Pulmonary artery endothelial cell (primary cell): Measurements from ENCODE around the gene CLDN10. TPM values are rescaled to one million over a fixed set of nuclear protein-coding genes. Genes with fewer than 3 reads are reported as not detected.

Source experiments
- DNase-seq: peaks from one replicate; pipeline ENCODE4 v3.0.0-alpha.2; 2011; ENCODE audit warnings: low read depth, low spot score
- total RNA-seq: library from RNA; depleted of rRNA; stranded (reverse); fragments of >200 nt; gene quantifications from 2 replicates; pipeline ENCODE4 v1.2.3, GENCODE V29; 2014

The CLDN10 gene
- total RNA-seq, 1 donor from 2014 or later = 0.40 TPM

DNA sequence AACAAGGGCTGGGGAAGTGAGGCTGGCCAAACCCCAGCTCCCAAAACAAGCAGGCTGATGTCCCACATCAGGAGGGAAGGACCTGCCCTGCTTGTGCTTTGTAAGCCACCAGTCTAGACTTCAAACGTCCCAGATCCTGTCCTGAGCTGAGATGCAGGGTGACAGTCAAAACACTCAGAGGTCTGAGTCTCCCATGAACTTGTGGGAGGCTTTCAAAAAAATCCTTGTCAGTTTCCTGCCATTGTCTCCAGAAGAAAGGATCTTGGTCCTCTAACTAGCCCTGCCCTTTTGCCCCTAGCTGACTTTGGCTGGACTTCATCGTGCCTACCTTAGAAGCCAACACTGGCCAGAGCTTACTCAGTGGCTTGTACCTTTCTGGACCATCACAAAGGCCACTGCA lies 48.7 kb downstream of the CLDN10 start:
- peak; percentile 8 for DNase-seq

DNA sequence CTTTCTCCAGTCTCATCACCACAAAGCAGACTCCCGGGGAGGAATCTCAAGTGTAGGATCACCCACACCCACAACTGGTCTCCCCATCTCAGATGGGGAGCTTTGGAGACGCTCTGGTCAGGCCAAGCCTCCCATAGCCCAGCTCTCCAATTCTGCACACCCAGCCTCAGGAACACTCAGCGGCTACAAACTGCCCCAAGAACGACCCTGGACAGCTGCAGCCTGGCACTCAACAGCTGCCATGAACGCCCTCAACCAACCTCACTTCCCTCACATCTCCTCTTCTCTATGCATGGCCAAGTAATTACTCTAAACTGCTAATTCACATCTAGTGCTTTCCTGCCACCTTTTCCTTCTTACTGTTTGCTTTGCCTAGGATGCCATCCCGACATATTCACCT lies 49.4 kb downstream of the CLDN10 start:
- no peak for DNase-seq

DNA sequence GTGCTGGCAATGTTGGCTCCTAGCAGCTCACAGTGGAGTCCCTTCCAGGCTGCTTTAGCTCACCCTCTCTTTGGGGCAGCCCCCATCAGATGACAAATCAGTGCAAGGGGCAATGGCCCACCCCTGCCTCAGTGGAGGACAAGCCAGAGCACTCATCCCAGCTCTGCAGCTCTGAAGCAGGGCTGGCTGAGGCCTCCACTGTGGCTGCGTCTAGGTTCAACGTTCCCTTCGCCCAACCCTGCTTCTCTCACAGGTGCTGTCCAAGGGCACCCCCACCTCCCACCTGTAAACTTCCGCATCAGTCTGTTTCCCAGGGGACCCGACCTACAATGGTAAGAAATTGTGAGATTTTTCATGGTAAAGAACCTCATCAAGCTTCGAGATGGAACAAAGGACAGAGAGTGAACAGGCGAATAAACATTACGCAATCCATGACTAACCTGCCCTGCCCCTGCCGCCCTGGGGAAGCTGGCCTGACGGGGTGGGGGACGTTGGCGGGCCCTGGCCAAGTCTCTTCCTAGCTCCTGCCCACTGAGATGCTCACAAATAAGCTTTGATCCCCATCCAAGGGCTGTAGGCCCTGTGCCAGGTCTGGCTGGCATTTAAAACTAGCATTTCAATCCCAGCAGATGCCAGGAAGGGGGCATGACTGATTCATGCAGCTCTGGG lies 51.5 kb downstream of the CLDN10 start:
- DNase-seq = peak; percentile 17

DNA sequence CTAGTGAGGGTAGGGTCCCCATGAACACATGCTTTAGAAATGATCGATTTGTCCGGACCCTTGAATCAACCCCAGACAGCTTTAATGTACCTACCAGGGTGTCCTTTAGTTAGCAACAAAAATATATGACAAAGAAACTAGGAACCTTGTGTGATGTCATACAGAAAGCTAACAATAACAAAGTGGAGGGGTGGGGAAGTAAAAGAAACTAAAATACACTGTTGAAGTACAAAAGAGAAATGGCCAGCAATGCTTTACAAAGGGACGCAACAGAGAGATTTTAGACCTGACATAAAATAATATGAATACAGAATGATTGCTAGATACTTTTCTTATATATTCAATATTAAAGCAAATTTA lies 52.0 kb downstream of the CLDN10 start:
- DNase-seq = no peak

DNA sequence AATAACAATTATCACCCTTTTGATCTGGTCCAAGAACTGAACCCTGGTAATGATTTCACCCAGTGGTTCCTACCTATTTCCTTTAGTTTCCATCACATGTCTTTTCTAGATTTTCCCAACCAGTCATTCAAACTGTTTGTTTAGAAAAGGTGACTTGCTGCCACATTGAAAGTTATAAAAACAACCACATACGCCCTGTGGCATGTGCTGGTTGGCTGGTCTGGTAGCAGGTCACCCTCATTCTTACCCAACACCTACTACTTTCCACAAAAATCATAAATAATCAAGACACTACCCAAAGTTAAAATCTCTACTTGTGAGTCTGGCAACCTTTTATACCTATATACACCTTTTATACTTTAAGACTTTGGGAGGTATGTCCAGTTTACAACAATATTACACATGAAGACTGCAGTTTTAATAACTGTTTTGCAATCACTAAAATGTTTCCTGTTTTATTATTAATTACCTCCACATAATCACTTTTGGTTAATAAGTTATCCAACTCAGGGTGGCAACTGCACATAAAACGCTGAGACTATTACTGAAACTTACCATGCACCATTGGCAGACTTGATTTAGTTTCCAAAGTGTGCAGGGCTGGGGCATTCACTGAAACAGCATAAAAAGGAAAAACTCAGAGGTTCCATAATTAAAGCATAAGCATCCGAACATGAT lies 53.1 kb downstream of the CLDN10 start:
- no peak for DNase-seq

DNA sequence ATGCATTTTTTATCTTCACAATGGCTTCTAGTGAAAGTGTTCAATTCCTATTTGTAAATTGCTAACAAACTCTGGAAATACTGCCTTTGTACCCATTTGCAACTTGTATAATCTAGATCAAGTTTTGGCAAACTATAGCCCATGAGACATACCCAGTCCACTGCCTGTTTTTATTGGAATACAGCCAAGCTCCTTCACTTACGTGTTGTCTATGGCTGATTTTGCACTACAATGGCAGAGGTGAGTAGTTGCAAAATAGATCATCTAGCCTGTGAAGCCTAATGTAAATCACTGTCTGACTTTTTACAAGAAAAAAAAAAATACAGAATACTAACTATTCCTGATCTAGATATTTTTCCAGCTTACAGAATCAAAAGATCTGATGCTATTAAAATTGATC lies 54.8 kb downstream of the CLDN10 start:
- DNase-seq = peak; percentile 46

DNA sequence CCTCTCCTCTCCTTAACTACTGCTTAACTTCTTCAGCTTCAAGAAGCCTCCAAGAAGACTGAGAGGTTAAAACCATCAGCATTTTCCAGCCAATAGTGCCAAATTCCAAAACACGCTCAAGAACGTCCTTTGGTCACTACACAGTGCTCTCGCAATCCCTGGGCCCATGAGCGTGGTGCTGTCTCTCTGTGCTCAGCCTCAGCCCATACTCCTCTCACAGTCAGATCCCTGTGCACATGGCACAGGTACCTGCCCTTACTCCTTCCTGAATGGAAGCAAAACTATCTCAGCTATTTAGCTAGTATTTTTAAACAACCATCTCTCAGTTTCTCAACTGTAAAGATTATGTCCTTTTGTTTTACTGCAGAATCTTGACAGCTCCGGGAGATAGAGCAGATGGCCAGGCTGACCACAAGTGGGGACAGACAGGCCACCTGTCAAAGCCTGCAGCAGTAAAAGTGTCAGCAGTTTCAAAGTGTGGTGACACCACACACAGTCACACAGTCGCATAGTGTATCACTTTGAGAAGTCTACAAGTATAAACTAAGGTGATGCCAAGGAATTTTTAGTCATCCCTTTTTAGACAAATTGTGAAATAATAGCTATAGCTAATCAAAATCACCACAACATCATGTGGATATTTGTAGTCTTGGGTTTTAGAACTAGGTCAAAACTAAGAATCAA lies 56.3 kb downstream of the CLDN10 start:
- no peak for DNase-seq

DNA sequence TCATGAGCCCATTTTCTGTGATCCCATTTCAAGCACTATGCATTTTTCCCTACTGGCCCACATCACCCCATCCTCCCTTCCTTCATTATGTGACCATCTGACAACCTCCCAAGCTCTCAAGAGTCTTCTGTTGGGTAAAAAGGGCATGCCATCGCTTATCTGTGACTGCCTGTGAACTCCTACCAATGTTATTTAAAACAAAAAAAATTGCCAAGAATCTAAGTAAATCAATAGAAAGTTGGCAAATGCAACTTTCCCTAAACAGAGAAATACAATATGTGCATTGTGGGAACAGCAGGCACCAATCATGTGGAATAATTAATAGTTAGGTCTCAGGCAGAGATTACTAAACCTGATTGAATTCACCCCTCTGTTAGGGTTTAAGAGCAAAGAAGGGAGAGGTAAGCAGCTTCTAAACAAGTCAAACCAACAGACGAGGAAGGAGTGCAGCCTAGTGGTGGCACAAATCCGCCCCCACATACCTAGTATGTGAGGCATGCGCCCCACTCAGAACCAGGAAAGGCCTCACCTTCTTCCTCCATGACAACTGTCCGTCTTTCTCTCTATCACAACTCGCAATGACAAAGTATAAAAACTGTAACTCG lies 62.2 kb downstream of the CLDN10 start:
- DNase-seq = no peak

DNA sequence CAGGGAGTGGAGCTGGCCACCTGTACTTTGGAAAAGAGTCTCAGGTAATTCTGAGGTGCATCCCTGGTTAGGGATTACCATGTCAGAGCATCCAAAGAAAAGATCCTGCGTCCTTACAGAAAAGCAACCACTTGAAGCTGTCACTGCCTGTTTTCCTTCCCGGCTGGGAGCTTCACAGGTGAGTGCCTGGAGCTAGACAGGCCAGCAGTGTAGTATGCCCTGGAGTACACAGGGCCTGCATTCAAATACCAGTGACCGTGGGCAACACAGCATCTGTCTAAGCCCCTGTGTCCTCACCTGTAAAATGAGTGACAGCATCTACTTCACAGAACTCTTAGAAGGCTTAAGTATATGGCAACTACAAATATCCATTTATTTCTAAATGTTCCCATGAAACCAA lies 63.0 kb downstream of the CLDN10 start:
- DNase-seq = no peak

DNA sequence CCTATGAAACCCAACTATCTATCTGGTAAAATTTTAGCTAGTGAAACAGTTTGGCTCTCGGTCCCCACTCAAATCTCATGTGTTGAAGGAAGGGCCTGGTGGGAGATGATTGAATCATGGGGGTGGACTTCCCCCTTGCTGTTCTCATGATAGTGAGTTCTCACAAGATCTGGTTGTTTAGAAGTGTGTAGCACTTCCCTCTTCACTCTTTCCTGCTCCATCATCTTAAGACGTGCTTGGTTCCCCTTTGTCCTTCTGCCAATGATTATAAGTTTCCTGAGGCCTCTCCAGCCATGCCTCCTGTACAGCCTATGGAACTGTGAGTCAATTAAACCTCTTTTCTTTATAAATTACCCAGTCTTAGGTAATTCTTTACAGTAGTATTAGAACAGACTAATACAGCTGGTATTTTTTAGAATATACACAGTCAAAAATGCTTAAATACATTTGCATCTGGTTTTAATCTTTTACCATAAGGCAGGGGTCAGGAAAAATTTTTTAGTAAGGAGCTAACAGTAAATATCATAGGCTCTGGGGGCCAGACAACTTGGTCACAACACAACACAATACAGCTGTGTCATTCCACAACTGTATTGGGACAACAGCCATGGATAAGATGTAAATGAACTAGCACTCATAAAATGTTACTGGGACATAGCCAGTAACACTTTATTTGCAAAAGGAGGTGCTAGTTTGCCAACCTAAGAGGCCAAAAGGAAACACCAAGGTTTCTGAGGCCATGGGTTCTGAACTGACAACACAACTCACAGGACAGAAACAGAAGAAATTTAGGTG lies 67.7 kb downstream of the CLDN10 start:
- DNase-seq = no peak

DNA sequence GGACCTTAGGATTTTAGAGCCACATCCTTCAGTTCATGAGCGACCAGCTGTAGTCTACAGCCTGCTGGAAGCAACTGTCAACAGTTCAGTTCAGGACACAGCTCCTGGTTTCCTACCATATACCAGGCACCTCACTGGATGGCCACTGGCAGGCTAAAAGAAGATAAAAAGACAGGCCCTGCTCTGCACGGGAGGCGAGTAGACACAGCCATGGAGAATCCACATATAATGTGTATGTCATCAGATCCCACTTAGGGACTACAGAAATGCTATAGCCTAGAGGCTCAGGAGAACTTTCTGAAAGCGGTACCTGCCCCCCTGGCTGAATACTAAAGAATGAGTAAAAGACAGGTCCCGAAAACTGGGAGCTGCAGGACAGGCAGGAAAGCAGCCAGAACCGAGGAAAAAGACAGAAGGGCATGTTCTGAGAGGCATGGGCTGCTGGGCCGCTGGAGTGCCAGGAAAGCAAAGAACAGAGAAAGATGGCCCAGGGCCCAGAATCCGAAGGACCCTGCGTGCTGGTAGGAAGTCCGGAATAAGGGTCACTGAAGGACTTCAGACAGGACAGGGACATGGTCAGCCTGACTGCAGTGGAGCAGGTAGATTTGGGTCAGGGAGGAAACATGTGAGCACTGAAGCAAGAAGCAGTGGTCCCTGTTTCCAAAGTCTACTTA lies 68.4 kb downstream of the CLDN10 start:
- no peak for DNase-seq

DNA sequence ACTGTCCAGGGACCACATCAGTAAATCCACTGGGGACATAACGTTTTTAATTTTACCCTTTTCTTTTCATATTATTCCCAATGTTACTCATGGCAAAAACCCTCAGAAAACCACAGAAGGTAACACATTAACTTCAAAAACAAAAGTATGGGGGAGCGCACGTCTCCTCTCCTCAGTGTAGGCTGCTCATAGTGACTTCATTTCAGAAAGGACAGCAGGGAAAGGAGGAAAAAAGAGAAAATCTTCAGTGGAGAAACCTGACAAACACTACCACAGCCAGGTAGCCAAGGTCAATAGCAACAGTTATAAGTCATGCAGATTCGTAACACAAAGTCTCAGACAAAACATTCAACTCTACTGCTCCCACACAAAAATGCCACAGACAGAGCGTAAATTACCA lies 70.6 kb downstream of the CLDN10 start:
- no peak for DNase-seq

DNA sequence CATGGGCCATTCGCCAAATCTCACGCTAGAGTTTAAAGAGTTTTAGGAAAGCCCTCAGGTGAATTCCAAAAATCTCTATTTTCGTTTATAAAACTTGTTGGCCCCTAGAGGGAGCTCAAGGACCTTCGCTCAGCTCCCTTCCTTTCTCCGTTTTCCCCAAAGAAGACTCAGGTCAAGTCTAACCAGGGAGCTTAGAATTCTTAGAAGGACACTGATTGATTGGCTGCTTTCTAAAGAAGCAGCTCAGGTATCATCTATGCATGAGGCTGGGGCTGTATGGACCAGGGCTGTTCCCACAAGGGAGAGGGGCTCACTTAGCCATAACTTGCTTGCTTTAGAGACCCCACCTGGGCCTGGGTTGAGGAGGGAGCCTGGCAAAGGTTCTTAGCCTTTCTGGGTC lies 71.5 kb downstream of the CLDN10 start:
- no peak for DNase-seq

DNA sequence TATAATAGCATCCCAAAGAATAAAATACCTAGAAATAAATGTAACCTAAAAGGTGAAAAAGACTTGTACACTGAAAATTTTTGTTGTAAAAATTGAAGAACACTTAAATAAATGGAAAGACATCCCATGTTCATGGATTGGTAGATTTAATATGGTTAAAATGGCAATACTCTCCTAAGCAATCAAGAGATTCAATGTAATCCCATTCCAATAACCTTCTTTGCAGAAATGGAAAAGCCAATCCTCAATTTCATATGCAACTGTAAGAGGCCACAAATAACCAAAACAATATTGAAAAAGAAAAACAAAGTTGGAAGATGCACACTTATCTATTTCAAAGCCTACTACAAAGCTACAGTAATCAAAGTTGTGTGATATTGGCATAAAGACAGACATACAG lies 74.2 kb downstream of the CLDN10 start:
- DNase-seq = no peak

DNA sequence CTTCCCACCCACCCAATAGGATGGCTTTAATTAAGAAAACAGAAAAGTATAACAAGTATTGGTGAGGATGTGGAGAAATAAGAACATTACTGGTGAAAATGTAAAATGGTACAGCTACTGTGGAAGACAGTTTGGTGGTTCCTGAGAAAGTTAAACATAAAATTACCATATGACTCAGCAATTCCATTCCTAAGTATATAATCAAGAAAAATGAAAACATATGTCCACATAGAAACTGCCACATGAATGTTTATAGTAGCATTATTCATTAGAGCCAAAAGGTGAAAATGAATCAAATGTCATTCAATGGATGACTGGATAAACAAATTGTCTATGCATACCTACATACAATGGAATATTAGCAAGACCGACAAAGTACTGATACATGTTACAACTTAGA lies 75.1 kb downstream of the CLDN10 start:
- DNase-seq = no peak

DNA sequence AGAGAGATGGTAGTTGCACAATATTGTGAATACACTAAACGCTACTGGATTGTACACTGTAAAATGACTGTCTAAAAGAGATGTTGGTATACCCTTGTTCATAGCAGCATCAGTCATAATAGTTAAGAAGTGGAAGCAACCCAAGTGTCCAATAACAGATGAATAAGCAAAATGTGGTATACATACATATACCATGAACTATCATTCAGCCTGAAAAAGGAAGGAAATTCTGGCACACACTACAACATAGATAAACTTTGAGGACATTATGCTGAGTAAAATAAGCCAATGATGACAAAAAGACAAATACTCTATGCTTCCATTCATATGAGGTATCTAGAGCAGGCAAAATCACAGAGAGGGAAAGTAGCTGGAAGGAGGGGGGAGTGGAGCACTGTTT lies 76.0 kb downstream of the CLDN10 start:
- no peak for DNase-seq

DNA sequence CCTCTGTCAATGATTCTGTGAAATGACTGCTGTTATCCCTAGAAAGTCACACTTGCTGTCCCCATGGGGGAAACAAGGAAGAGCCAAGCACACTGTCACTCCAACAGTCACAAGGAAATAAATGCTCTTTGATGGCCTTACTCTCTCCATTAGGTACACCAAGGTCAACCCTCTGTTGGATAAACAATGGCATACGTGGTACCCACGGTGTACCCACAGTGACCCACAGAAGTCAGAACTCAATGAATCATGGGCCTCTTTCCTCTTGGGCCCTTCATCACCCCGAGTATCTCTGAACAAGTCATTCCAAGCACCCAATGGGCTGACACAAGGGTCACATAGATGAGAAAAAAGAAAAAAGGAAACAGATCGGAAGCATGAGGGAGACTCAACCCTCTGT lies 76.6 kb downstream of the CLDN10 start:
- DNase-seq = no peak
